Upper lobe of left lung (tissue), 4 donors: ENCODE data around the gene RGCC.

Experiments
- POLR2AphosphoS5 ChIP-seq, 2 donors: sonication (generic); formaldehyde crosslinking; IDR thresholded peaks; one replicate each; pipeline ENCODE4 v1.5.1; 2017; ENCODE audit warnings: antibody characterized with exemption in 2 of 2
- TF ChIP-seq, protein P1 (sequence below), 6 experiments: fragments of 450-650 bp in 4 of 6; fragments of 200-600 bp in 2 of 6; sonication (generic) in 2 of 6; IDR thresholded peaks; one replicate each; pipeline ENCODE4 v1.5.1; 2016 to 2019; ENCODE audit warnings: antibody characterized with exemption in 6 of 6

DNA sequence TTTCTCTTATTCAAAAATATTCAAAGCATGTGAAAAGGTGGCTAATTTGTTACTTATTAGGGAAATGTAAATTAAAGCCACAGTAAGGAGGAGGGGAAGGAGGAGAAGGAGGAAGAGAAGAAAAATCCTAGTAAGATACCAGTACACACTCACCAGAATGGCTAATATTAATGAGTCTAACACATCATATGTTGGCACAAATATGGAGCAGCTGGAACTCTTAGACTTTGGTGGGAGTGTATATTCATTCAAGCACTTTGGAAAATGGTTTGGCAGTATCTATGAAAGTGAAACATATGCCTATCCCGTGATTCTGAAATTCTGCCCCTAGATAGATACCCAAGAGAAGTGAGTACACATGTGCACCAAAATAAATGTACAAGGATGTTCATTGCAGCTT lies 38.1 kb upstream of the RGCC start:
- TF ChIP-seq, protein P1, sequence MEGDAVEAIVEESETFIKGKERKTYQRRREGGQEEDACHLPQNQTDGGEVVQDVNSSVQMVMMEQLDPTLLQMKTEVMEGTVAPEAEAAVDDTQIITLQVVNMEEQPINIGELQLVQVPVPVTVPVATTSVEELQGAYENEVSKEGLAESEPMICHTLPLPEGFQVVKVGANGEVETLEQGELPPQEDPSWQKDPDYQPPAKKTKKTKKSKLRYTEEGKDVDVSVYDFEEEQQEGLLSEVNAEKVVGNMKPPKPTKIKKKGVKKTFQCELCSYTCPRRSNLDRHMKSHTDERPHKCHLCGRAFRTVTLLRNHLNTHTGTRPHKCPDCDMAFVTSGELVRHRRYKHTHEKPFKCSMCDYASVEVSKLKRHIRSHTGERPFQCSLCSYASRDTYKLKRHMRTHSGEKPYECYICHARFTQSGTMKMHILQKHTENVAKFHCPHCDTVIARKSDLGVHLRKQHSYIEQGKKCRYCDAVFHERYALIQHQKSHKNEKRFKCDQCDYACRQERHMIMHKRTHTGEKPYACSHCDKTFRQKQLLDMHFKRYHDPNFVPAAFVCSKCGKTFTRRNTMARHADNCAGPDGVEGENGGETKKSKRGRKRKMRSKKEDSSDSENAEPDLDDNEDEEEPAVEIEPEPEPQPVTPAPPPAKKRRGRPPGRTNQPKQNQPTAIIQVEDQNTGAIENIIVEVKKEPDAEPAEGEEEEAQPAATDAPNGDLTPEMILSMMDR (IDR thresholded peaks at IDR 0.05), result no peak
- no peak for TF ChIP-seq POLR2AphosphoS5 (IDR thresholded peaks at IDR 0.05)
